IMR-90 (cell line): Measurements from ENCODE around the gene ATP13A2. TPM values are rescaled to one million over a fixed set of nuclear protein-coding genes. Genes with fewer than 3 reads are reported as not detected.

Experiments
- ATAC-seq: fragments of 200-7000 bp; cut with Tn5 transposase; 2 replicates; pipeline ENCODE4 v1.9.1; 2020; ENCODE audit warnings: low read depth, mild to moderate bottlenecking, moderate library complexity
- BruUV-seq: library from RNA; stranded (reverse); fragments of 400-500 nt; replicated peaks from 2 replicates; lab custom pipeline; 2021; lab: Mats Ljungman, UMichigan
- CTCF ChIA-PET: fragments of 300-600 bp; formaldehyde crosslinking; extraction: SDS; loops from one replicate; lab custom pipeline; 2021; ENCODE audit warnings: antibody characterized with exemption; lab: Yijun Ruan, JAX
- POLR2A ChIA-PET: fragments of 300-600 bp; sonication (Branson Sonifier 250); formaldehyde crosslinking; loops from one replicate; lab custom pipeline; 2022; ENCODE audit warnings: antibody characterized with exemption; ENCODE audit not compliant: unreplicated experiment; lab: Charles Lee
- DNase-seq: peaks from one replicate; pipeline ENCODE4 v3.0.0; 2013
- H2AFZ ChIP-seq: replicated peaks from 2 replicates; pipeline ENCODE3; 2013; ENCODE audit warnings: low read length, mild to moderate bottlenecking; ENCODE audit not compliant: poor library complexity
- H2AK5ac ChIP-seq: 2 replicates; pipeline ENCODE4 v1.6.1; 2013; ENCODE audit warnings: low read depth, low read length, inconsistent platforms
- H2AK9ac ChIP-seq: replicated peaks from 2 replicates; pipeline ENCODE3; 2013; ENCODE audit warnings: mild to moderate bottlenecking, low read depth, low read length, moderate library complexity; ENCODE audit not compliant: poor library complexity
- H2BK120ac ChIP-seq: 2 replicates; pipeline ENCODE4 v1.6.1; 2013; ENCODE audit warnings: low read depth, low read length, inconsistent platforms
- H2BK15ac ChIP-seq: 3 replicates; pipeline ENCODE4 v1.6.1; 2013; ENCODE audit warnings: low read depth, low read length, inconsistent platforms
- H2BK20ac ChIP-seq: 2 replicates; pipeline ENCODE4 v1.6.1; 2013; ENCODE audit warnings: low read depth, mild to moderate bottlenecking, inconsistent platforms, low read length, moderate library complexity
- H2BK5ac ChIP-seq: 2 replicates; pipeline ENCODE4 v1.6.1; 2013; ENCODE audit warnings: mild to moderate bottlenecking, low read depth, low read length, inconsistent platforms; ENCODE audit not compliant: poor library complexity, severe bottlenecking
- H3K14ac ChIP-seq: replicated peaks from 2 replicates; pipeline ENCODE4 v1.6.1; 2013; ENCODE audit warnings: low read depth, low read length, inconsistent platforms
- H3K18ac ChIP-seq: 2 replicates; pipeline ENCODE4 v1.6.1; 2013; ENCODE audit warnings: low read depth, low read length, control low read depth
- H3K23ac ChIP-seq: 2 replicates; pipeline ENCODE4 v1.6.1; 2013; ENCODE audit warnings: low read depth, low read length, inconsistent platforms
- H3K27ac ChIP-seq: 2 replicates; pipeline ENCODE4 v1.5.1; 2013; ENCODE audit warnings: mild to moderate bottlenecking, control low read depth, low read length; ENCODE audit not compliant: insufficient read depth
- H3K27me3 ChIP-seq: 2 replicates; pipeline ENCODE4 v1.6.1; 2013; ENCODE audit warnings: low read length; ENCODE audit not compliant: control insufficient read depth, insufficient read depth
- H3K36me3 ChIP-seq: 2 replicates; pipeline ENCODE4 v1.6.1; 2013; ENCODE audit warnings: low read length, mixed read lengths; ENCODE audit not compliant: control insufficient read depth, insufficient read depth
- H3K4ac ChIP-seq: 2 replicates; pipeline ENCODE4 v1.6.1; 2013; ENCODE audit warnings: low read depth, low read length, inconsistent platforms
- H3K4me1 ChIP-seq: 2 replicates; pipeline ENCODE4 v1.6.1; 2013; ENCODE audit warnings: low read length, mixed read lengths; ENCODE audit not compliant: control insufficient read depth, insufficient read depth
- H3K4me2 ChIP-seq: 2 replicates; pipeline ENCODE4 v1.6.1; 2013; ENCODE audit warnings: low read depth, mild to moderate bottlenecking, control low read depth, low read length, moderate library complexity
- H3K4me3 ChIP-seq: 2 replicates; pipeline ENCODE4 v1.5.1; 2013; ENCODE audit warnings: low read depth, mild to moderate bottlenecking, control low read depth, low read length, moderate library complexity; ENCODE audit not compliant: insufficient read depth
- H3K56ac ChIP-seq: 2 replicates; pipeline ENCODE4 v1.6.1; 2013; ENCODE audit warnings: low read length, inconsistent platforms; ENCODE audit not compliant: insufficient read depth; ENCODE audit errors: extremely low read depth
- H3K79me1 ChIP-seq, 2 experiments: 2 replicates each; pipeline ENCODE4 v1.6.1; 2013; ENCODE audit warnings: low read length in 2 of 2, inconsistent platforms in 1 of 2, low read depth in 1 of 2
- H3K9ac ChIP-seq: 2 replicates; pipeline ENCODE4 v1.6.1; 2013; ENCODE audit warnings: low read depth, low read length, control low read depth
- H3K9me1 ChIP-seq: 2 replicates; pipeline ENCODE4 v1.6.1; 2013; ENCODE audit warnings: low read length, inconsistent platforms; ENCODE audit not compliant: insufficient read depth
- H3K9me3 ChIP-seq: 2 replicates; pipeline ENCODE4 v1.6.1; 2013; ENCODE audit warnings: low read length; ENCODE audit not compliant: control insufficient read depth, insufficient read depth
- H4K20me1 ChIP-seq: 2 replicates; pipeline ENCODE4 v1.6.1; 2013; ENCODE audit warnings: low read length, inconsistent platforms; ENCODE audit not compliant: insufficient read depth
- H4K5ac ChIP-seq: 2 replicates; pipeline ENCODE4 v1.6.1; 2013; ENCODE audit warnings: mild to moderate bottlenecking, low read depth, low read length, control low read depth
- H4K8ac ChIP-seq, 2 experiments: 2 replicates each; pipeline ENCODE4 v1.6.1; 2013; ENCODE audit warnings: low read depth in 2 of 2, low read length in 2 of 2, control low read depth in 1 of 2, inconsistent platforms in 1 of 2
- H4K91ac ChIP-seq: 2 replicates; pipeline ENCODE4 v1.6.1; 2013; ENCODE audit warnings: low read depth, low read length, inconsistent platforms; ENCODE audit not compliant: insufficient read depth
- BHLHE40 ChIP-seq: fragments of 150-350 bp; IDR thresholded peaks from 2 replicates; pipeline ENCODE4 v1.6.1; 2016; ENCODE audit warnings: mild to moderate bottlenecking, low read depth, low read length
- CEBPB ChIP-seq: IDR thresholded peaks from 2 replicates; pipeline ENCODE4 v1.6.1; 2012; ENCODE audit warnings: low read depth, low read length, improper control_type of control experiment
- CHD1 ChIP-seq: IDR thresholded peaks from 2 replicates; pipeline ENCODE4 v1.6.1; 2012; ENCODE audit warnings: low read depth, low read length, improper control_type of control experiment
- CTCF ChIP-seq: conservative IDR thresholded peaks from 2 replicates; pipeline ENCODE4 v1.5.1; 2012; ENCODE audit warnings: mild to moderate bottlenecking, low read depth, low read length, improper control_type of control experiment
- ELK1 ChIP-seq: fragments of 150-350 bp; IDR thresholded peaks from 2 replicates; pipeline ENCODE4 v1.6.1; 2016; ENCODE audit warnings: low read depth, mild to moderate bottlenecking, low read length, moderate library complexity, borderline replicate concordance
- MAFK ChIP-seq: IDR thresholded peaks from 2 replicates; pipeline ENCODE4 v1.6.1; 2012; ENCODE audit warnings: low read depth, low read length, improper control_type of control experiment
- NFE2L2 ChIP-seq: fragments of 150-350 bp; IDR thresholded peaks from 2 replicates; pipeline ENCODE4 v1.6.1; 2016; ENCODE audit warnings: low read depth, mild to moderate bottlenecking, low read length
- POLR2A ChIP-seq: IDR thresholded peaks from 2 replicates; pipeline ENCODE4 v1.6.1; 2012; ENCODE audit warnings: mild to moderate bottlenecking, low read depth, low read length
- RCOR1 ChIP-seq: IDR thresholded peaks from 2 replicates; pipeline ENCODE4 v1.6.1; 2012; ENCODE audit warnings: mild to moderate bottlenecking, low read length, improper control_type of control experiment; ENCODE audit not compliant: insufficient replicate concordance
- RFX5 ChIP-seq: IDR thresholded peaks from 2 replicates; pipeline ENCODE4 v1.8.0; 2012; ENCODE audit warnings: low read depth, mild to moderate bottlenecking, low read length, moderate library complexity
- SMC3 ChIP-seq: fragments of 150-350 bp; IDR thresholded peaks from 2 replicates; pipeline ENCODE4 v1.6.1; 2016; ENCODE audit warnings: low read depth, mild to moderate bottlenecking, antibody characterized with exemption, low read length, moderate library complexity
- USF2 ChIP-seq: fragments of 150-350 bp; IDR thresholded peaks from 2 replicates; pipeline ENCODE4 v1.6.1; 2017; ENCODE audit warnings: mild to moderate bottlenecking, antibody characterized with exemption, low read length, low read depth
- WGBS, 2 experiments: methylation state at CpG; one replicate each; pipeline versions ENCODE4 v1.1.5 to v1.1.7; 2013; ENCODE audit warnings: missing lambda C conversion rate in 2 of 2; ENCODE audit not compliant: insufficient read length in 1 of 2; ENCODE audit errors: extremely low coverage in 2 of 2; 5-methylcytosine and 5-hydroxymethylcytosine counted together
- dilution Hi-C: fragments of 300-500 bp; cut with HindIII; formaldehyde crosslinking; loops from one replicate; pipeline ENCODE4 v1.14.3; 2018; ENCODE audit warnings: low sequenced_read_pairs; ENCODE audit not compliant: unreplicated experiment
- in situ Hi-C: fragments of 300-500 bp; cut with MboI; formaldehyde crosslinking; loops from 3 replicates; pipeline ENCODE4 v1.14.3; 2019; ENCODE audit warnings: low sequenced_read_pairs, inconsistent platforms, mixed read lengths
- intact Hi-C: fragments of 100-400 bp; cut with micrococcal nuclease; formaldehyde crosslinking; loops from 2 replicates; pipeline ENCODE4 v1.10.0; 2022
- polyA plus RNA-seq, 3 experiments: library from polyadenylated mRNA; depleted of rRNA; stranded (reverse); fragments of >200 nt; gene quantifications; 2 replicates each; pipeline ENCODE4 v1.2.3, GENCODE V29; 2012; ENCODE audit warnings: low replicate concordance in 1 of 3
- total RNA-seq: library from RNA; depleted of rRNA; stranded (reverse); fragments of >200 nt; gene quantifications from 2 replicates; pipeline ENCODE4 v1.2.3, GENCODE V29; 2012

The ATP13A2 gene
- total and polyA plus RNA-seq, 2 of the 4 experiments (the other 2 are of a cell fraction) = 5.7 to 18.9 TPM

- H2BK5ac ChIP-seq = no peak overlapping the region
- H2BK20ac ChIP-seq = no peak overlapping the region
- H4K8ac ChIP-seq = no peak overlapping the region
- no peaks in the 10 kb centered on the region for H3K9me3 ChIP-seq
- H3K23ac ChIP-seq = no peak overlapping the region
- H3K27ac ChIP-seq = no peak overlapping the region
- no peak overlapping the region for H3K4me3 ChIP-seq
- BruUV-seq = no TSS peak
- no peak overlapping the region for H3K4ac ChIP-seq
- no CpG with 5 or more reads among the region's 2 CpGs for WGBS, 2 experiments
- no peak overlapping the region for H2BK15ac ChIP-seq
- no peaks in the 10 kb centered on the region for H3K27me3 ChIP-seq
- peaks cover 3 to 10% of the 10 kb centered on the region in 2 experiments; a peak in 3 of 4 replicates for H3K79me1 ChIP-seq
- no peak overlapping the region for H2AK5ac ChIP-seq
- intact Hi-C loops (no loop called here), dilution Hi-C loops (no loop called here), in situ Hi-C loops (loop anchor here (25.0 kb wide), 1 partner anchor 416 kb away; the partner anchor contains the start of gene NBPF1)
- H3K18ac ChIP-seq = no peak overlapping the region
- no peak overlapping the region for H4K5ac ChIP-seq
- H3K9ac ChIP-seq = no peak overlapping the region
- no peak overlapping the region for H2AFZ ChIP-seq
- no peak for TF ChIP-seq ELK1
- no peak for TF ChIP-seq MAFK
- TF ChIP-seq RFX5 = no peak
- TF ChIP-seq RCOR1 = no peak
- no peak for TF ChIP-seq CTCF
- no peak for TF ChIP-seq NFE2L2
- no peak for TF ChIP-seq CEBPB
- TF ChIP-seq POLR2A = no peak
- no peak for TF ChIP-seq USF2
- no peak for TF ChIP-seq SMC3
- TF ChIP-seq BHLHE40 = no peak
- no peak for TF ChIP-seq CHD1
- no peak overlapping the region for H2BK120ac ChIP-seq
- ATAC-seq (no peak), DNase-seq (no peak)
- H3K4me1 ChIP-seq = no peaks in the 10 kb centered on the region
- H3K36me3 ChIP-seq = peaks cover 54% of the 10 kb centered on the region
- H2AK9ac ChIP-seq = no peak overlapping the region
- ChIA-PET CTCF (no interaction called here), POLR2A (no interaction called here)
- H3K14ac ChIP-seq = no peak overlapping the region
- H3K4me2 ChIP-seq = no peak overlapping the region
- no peaks in the 10 kb centered on the region for H4K20me1 ChIP-seq
- H3K56ac ChIP-seq = no peak overlapping the region
- H3K9me1 ChIP-seq = no peaks in the 10 kb centered on the region
- H4K91ac ChIP-seq = no peak overlapping the region
Measured at GRCh38 chr1:17027900-17028299, 16.2 kb upstream of the ATP13A2 start.
